Psoas muscle (tissue), 8 donors: Measurements from ENCODE around the gene ASTL. TPM values are rescaled to one million over a fixed set of nuclear protein-coding genes. Genes with fewer than 3 reads are reported as not detected.
"Not testable (repeated sequence)": the region's sequence is repeated elsewhere in the genome, so short reads cannot be mapped to it uniquely, and the experiment has no call there.

Source experiments
- ATAC-seq, 4 donors: fragments of 200-7000 bp; cut with Tn5 transposase; one replicate each; pipeline ENCODE4 v1.9.1; 2020; ENCODE audit warnings: moderate library complexity in 3 of 4, mild to moderate bottlenecking in 2 of 4
- DNase-seq, 2 donors: peaks; one replicate each; pipeline ENCODE4 v3.0.0-alpha.2; 2020
- H3K27ac ChIP-seq: fragments of 200-600 bp; one replicate; pipeline ENCODE4 v1.8.0; 2022
- H3K27me3 ChIP-seq, 3 donors: fragments of 200-600 bp in 1 of 3; one replicate each; pipeline versions ENCODE4 v1.6.1 to v1.8.0; 2013 to 2022; ENCODE audit warnings: low read length in 2 of 3, mild to moderate bottlenecking in 2 of 3, moderate library complexity in 1 of 3; ENCODE audit not compliant: insufficient read depth in 3 of 3
- H3K36me3 ChIP-seq, 2 donors: fragments of 200-600 bp in 1 of 2; one replicate each; pipeline versions ENCODE4 v1.6.1 to v1.8.0; 2013 to 2022; ENCODE audit warnings: low read depth in 1 of 2, mild to moderate bottlenecking in 1 of 2, moderate library complexity in 1 of 2; ENCODE audit not compliant: insufficient read depth in 1 of 2
- H3K4me1 ChIP-seq: fragments of 200-600 bp; one replicate; pipeline ENCODE4 v1.8.0; 2022
- H3K4me3 ChIP-seq: fragments of 200-600 bp; one replicate; pipeline ENCODE4 v1.8.0; 2022; ENCODE audit warnings: mild to moderate bottlenecking
- H3K9me3 ChIP-seq: fragments of 200-600 bp; one replicate; pipeline ENCODE4 v1.8.0; 2022
- WGBS, 3 donors: extraction: QIAGEN DNeasy Blood & Tissue Kit; methylation state at CpG; one replicate each; pipeline versions ENCODE4 v1.1.6 to v1.1.7; 2013; 5-methylcytosine and 5-hydroxymethylcytosine counted together
- intact Hi-C, 2 donors: fragments of 100-400 bp; cut with DNase I; formaldehyde crosslinking; loops; one replicate each; pipeline versions ENCODE4 v1.11.0 to v1.14.2; 2022
- polyA plus RNA-seq, 3 donors: library from polyadenylated mRNA; stranded (reverse); fragments of 200-250 nt; gene quantifications; one replicate each; pipeline ENCODE4 v1.2.3, GENCODE V29; 2013
- total RNA-seq, 4 donors: library from RNA; stranded (reverse); fragmentation: NEBNext Ultra II Directional in 2 of 4; extraction: Animal tissue kit (Norgen Biotek cat#: 25700) in 2 of 4; gene quantifications; one replicate each; pipeline versions ENCODE4 v1.2.1 to v1.2.4, GENCODE V29; 2021 to 2023
- TF ChIP-seq, protein P1 (sequence below): fragments of 200-600 bp; IDR thresholded peaks from one replicate; pipeline ENCODE4 v1.8.0; 2022; ENCODE audit warnings: antibody characterized with exemption
- donor health status: healthy with polysubstance abuse.
- donor health status: DM: no; HTN: no; CAD: no; lungs with moderate emphysema.
- donor health status: Bipolar disorder and iron deficiency.
- donor health status: healthy.
- donor health status: DM: yes; HTN: yes; CAD: no.
- donor health status: DM: no; HTN: no; CAD: no.
- donor health status: DM: no; HTN: no; CAD: no.
- donor health status: DM: yes; HTN: yes; CAD: no.

ASTL gene
- total and polyA plus RNA-seq, 7 donors, result 0.03 TPM; not detected in 6

DNA sequence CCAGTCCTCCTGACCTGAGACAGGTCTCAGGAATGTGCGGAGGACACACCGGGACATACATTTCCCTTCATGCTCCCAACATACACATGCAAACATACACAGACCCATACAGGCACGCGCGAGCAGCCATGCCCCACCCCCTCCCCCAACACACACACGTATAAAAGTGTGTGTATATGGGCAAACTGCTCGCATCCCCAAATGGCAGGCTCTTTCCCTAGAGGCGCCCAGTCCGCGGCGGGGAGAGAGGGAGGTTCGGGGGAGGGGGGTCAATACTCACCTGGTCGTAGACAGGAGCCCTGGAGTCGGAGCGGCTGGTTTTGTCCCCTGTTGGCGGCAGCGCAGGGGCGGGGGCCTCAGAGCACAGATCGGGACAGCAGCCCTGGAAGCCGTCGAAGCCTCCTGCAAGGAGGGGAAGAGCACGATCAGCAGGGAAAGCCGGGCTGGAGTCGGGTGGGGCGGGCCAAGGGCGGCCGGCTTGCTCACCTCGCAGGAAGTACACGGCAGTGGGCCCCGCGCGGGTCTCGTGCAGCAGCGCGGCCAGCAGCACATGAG lies 6.3 kb upstream of the ASTL start:
- H3K36me3 ChIP-seq, result peaks cover 0 to 4% of the 10 kb centered on the region in 2 donors
- TF ChIP-seq, protein P1, sequence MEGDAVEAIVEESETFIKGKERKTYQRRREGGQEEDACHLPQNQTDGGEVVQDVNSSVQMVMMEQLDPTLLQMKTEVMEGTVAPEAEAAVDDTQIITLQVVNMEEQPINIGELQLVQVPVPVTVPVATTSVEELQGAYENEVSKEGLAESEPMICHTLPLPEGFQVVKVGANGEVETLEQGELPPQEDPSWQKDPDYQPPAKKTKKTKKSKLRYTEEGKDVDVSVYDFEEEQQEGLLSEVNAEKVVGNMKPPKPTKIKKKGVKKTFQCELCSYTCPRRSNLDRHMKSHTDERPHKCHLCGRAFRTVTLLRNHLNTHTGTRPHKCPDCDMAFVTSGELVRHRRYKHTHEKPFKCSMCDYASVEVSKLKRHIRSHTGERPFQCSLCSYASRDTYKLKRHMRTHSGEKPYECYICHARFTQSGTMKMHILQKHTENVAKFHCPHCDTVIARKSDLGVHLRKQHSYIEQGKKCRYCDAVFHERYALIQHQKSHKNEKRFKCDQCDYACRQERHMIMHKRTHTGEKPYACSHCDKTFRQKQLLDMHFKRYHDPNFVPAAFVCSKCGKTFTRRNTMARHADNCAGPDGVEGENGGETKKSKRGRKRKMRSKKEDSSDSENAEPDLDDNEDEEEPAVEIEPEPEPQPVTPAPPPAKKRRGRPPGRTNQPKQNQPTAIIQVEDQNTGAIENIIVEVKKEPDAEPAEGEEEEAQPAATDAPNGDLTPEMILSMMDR, result no peak
- DNase-seq (peak in 1 of 2 donors; percentile 30), ATAC-seq (peak in 1 of 4 donors; percentile 10)
- intact Hi-C loops, result loop anchor here (5.0 to 10.0 kb wide), 2 partner anchors 120 to 123 kb away; partner anchors contain the start of genes CIAO1 (in 2 of the 2) and TMEM127 (in 2 of the 2)
- H3K4me3 ChIP-seq, result peak overlapping the region; percentile 67
- WGBS, 3 donors, result 11 to 15% (median 14%) methylated on average over 26 to 35 of the region's 35 CpGs
- no peaks in the 10 kb centered on the region for H3K27me3 ChIP-seq
- peak overlapping the region; percentile 70 for H3K27ac ChIP-seq
- peaks cover 11% of the 10 kb centered on the region for H3K4me1 ChIP-seq
- H3K9me3 ChIP-seq, result no peaks in the 10 kb centered on the region

GRCh38 chr2:96143848-96144480 lies 5.7 kb upstream of the ASTL start:
- H3K27ac ChIP-seq, result no peak overlapping the region
- TF ChIP-seq, protein P1, result no peak
- no peaks in the 10 kb centered on the region for H3K9me3 ChIP-seq
- H3K27me3 ChIP-seq, result no peaks in the 10 kb centered on the region
- peaks cover 0 to 4% of the 10 kb centered on the region in 2 donors for H3K36me3 ChIP-seq
- 90 to 93% (median 92%) methylated on average over 21 to 23 of the region's 23 CpGs for WGBS, 3 donors
- DNase-seq (peak in 1 of 2 donors; percentile 54), ATAC-seq (no peak)
- peak overlapping the region; percentile 67 for H3K4me3 ChIP-seq
- intact Hi-C loops, result loop anchor here (5.0 to 10.0 kb wide), 2 partner anchors 121 to 123 kb away; partner anchors contain the start of genes CIAO1 (in 2 of the 2) and TMEM127 (in 2 of the 2)
- peaks cover 11% of the 10 kb centered on the region for H3K4me1 ChIP-seq

DNA sequence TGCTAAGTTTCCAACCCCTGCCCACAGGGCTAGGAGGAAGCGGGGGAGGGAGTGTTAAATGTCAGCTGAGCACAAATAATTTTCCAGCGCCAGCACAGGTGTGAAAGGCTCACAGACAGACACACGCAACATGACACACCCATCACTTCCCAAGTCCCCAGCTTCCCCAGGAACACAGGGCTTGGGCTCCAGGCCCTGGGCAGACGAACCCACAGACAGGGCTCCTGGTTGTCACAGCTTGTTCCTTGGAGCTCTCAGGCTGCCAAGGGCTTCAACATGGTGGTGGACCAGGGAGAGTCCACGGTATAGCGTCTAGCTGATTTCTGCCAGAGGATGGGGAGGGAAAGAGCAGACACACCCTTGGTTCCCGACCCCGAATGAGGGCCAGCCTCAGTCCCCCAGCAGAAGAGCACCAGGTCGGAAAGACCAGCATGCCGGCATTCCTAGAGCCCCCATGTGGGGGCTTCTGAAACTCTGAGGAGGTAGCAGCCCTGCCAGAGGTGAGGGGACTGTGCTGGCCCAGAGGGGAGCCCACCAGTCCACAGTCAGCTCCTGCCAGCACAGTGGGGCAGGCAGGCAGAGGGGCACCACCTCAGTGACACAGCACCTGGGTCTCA lies 5.0 kb upstream of the ASTL start:
- H3K9me3 ChIP-seq, result no peaks in the 10 kb centered on the region
- TF ChIP-seq, protein P1, result no peak
- ATAC-seq (no peak), DNase-seq (no peak)
- no peak overlapping the region for H3K27ac ChIP-seq
- WGBS, 3 donors, result 81 to 91% (median 85%) methylated on average over 10 of the region's 10 CpGs
- peaks cover 11% of the 10 kb centered on the region for H3K4me1 ChIP-seq
- peak overlapping the region; percentile 15 for H3K4me3 ChIP-seq
- intact Hi-C loops, result loop anchor here (5.0 to 10.0 kb wide), 2 partner anchors 121 to 124 kb away; partner anchors contain the start of genes CIAO1 (in 2 of the 2) and TMEM127 (in 2 of the 2)
- H3K27me3 ChIP-seq, result no peaks in the 10 kb centered on the region
- H3K36me3 ChIP-seq, result peaks cover 0 to 4% of the 10 kb centered on the region in 2 donors

DNA sequence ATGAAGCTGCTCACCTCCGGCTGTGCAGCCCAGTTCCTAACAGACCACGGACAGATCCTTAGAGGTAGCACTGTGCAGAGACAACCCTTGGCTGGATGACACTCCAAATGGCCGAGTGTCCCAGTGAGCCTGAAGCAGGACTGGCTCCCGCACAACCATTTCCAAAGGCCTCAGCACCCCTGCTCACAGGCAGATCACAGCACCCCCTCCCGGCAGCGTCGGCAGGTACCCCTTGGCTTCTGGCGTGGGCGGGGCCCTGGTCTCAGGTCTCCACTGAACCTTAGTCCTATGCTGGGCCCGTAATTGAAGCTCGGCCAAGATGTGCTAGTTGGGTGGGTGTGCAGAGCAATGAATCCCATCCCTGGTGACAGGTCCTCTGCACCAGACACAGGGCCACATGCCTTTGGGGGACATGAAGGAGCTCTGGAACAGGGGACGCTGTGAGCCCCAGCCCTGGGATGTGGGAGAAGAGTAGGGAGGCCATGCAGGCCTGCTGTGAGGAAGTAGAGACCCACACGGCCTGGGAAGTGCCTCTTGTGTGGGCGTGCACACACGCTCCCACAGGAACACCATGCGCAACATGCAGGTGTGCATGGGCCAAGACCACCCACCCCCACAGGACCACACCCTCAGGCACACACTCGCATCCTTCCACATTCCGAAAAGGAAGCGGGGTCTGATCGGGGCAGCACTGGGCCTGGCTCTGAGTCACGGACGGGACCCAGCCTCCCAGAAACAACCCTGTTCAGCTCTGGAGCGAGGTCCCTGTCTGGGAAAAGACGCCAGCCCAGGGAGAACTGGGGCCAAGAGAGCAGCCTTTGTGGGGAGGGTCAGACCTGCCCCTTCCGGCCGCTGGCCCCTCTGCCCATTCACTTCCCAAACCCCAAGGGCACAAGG lies 4.2 kb upstream of the ASTL start:
- H3K27me3 ChIP-seq, result no peaks in the 10 kb centered on the region
- TF ChIP-seq, protein P1, result no peak
- no peaks in the 10 kb centered on the region for H3K9me3 ChIP-seq
- H3K27ac ChIP-seq, result no peak overlapping the region
- WGBS, 3 donors, result 82 to 88% (median 88%) methylated on average over 25 to 26 of the region's 26 CpGs
- peaks cover 0 to 4% of the 10 kb centered on the region in 2 donors for H3K36me3 ChIP-seq
- H3K4me1 ChIP-seq, result peaks cover 11% of the 10 kb centered on the region
- H3K4me3 ChIP-seq, result no peak overlapping the region
- DNase-seq, result peak in 1 of 2 donors; percentile 47
- intact Hi-C loops, result loop anchor here (5.0 to 10.0 kb wide), 2 partner anchors 122 to 125 kb away; partner anchors contain the start of genes CIAO1 (in 2 of the 2) and TMEM127 (in 2 of the 2)
- no peak for ATAC-seq

- not testable (repeated sequence) for H3K27ac ChIP-seq, H3K36me3 ChIP-seq, H3K27me3 ChIP-seq, DNase-seq, H3K4me3 ChIP-seq, ATAC-seq, H3K9me3 ChIP-seq
- intact Hi-C loops, result loop anchor here (5.0 to 10.0 kb wide), 2 partner anchors 123 to 126 kb away; partner anchors contain the start of genes CIAO1 (in 2 of the 2) and TMEM127 (in 2 of the 2)
- WGBS, 3 donors, result 94 to 99% (median 97%) methylated on average over 5 of the region's 5 CpGs
- H3K4me1 ChIP-seq, result peaks cover 11% of the 10 kb centered on the region
These were observed 3.3 kb upstream of the ASTL start for GRCh38 chr2:96141624-96141967.
